IMR-90 (cell line): ENCODE measurements around the gene ATG10. TPM values are rescaled to one million over a fixed set of nuclear protein-coding genes. Genes with fewer than 3 reads are reported as not detected.
A peak's percentile ranks its signal among the peaks of the same experiment; 100 is the strongest.

ENCODE experiments used
- ATAC-seq: fragments of 200-7000 bp; cut with Tn5 transposase; 2 replicates; pipeline ENCODE4 v1.9.1; 2020; ENCODE audit warnings: low read depth, mild to moderate bottlenecking, moderate library complexity
- BruUV-seq: library from RNA; stranded (reverse); fragments of 400-500 nt; replicated peaks from 2 replicates; lab custom pipeline; 2021; lab: Mats Ljungman, UMichigan
- CTCF ChIA-PET: fragments of 300-600 bp; formaldehyde crosslinking; extraction: SDS; loops from one replicate; lab custom pipeline; 2021; ENCODE audit warnings: antibody characterized with exemption; lab: Yijun Ruan, JAX
- POLR2A ChIA-PET: fragments of 300-600 bp; sonication (Branson Sonifier 250); formaldehyde crosslinking; loops from one replicate; lab custom pipeline; 2022; ENCODE audit warnings: antibody characterized with exemption; ENCODE audit not compliant: unreplicated experiment; lab: Charles Lee
- DNase-seq: peaks from one replicate; pipeline ENCODE4 v3.0.0; 2013
- H2AFZ ChIP-seq: replicated peaks from 2 replicates; pipeline ENCODE3; 2013; ENCODE audit warnings: low read length, mild to moderate bottlenecking; ENCODE audit not compliant: poor library complexity
- H2AK5ac ChIP-seq: 2 replicates; pipeline ENCODE4 v1.6.1; 2013; ENCODE audit warnings: low read depth, low read length, inconsistent platforms
- H2AK9ac ChIP-seq: replicated peaks from 2 replicates; pipeline ENCODE3; 2013; ENCODE audit warnings: mild to moderate bottlenecking, low read depth, low read length, moderate library complexity; ENCODE audit not compliant: poor library complexity
- H2BK120ac ChIP-seq: 2 replicates; pipeline ENCODE4 v1.6.1; 2013; ENCODE audit warnings: low read depth, low read length, inconsistent platforms
- H2BK15ac ChIP-seq: 3 replicates; pipeline ENCODE4 v1.6.1; 2013; ENCODE audit warnings: low read depth, low read length, inconsistent platforms
- H2BK20ac ChIP-seq: 2 replicates; pipeline ENCODE4 v1.6.1; 2013; ENCODE audit warnings: low read depth, mild to moderate bottlenecking, inconsistent platforms, low read length, moderate library complexity
- H2BK5ac ChIP-seq: 2 replicates; pipeline ENCODE4 v1.6.1; 2013; ENCODE audit warnings: mild to moderate bottlenecking, low read depth, low read length, inconsistent platforms; ENCODE audit not compliant: poor library complexity, severe bottlenecking
- H3K14ac ChIP-seq: replicated peaks from 2 replicates; pipeline ENCODE4 v1.6.1; 2013; ENCODE audit warnings: low read depth, low read length, inconsistent platforms
- H3K18ac ChIP-seq: 2 replicates; pipeline ENCODE4 v1.6.1; 2013; ENCODE audit warnings: low read depth, low read length, control low read depth
- H3K23ac ChIP-seq: 2 replicates; pipeline ENCODE4 v1.6.1; 2013; ENCODE audit warnings: low read depth, low read length, inconsistent platforms
- H3K27ac ChIP-seq: 2 replicates; pipeline ENCODE4 v1.5.1; 2013; ENCODE audit warnings: mild to moderate bottlenecking, control low read depth, low read length; ENCODE audit not compliant: insufficient read depth
- H3K27me3 ChIP-seq: 2 replicates; pipeline ENCODE4 v1.6.1; 2013; ENCODE audit warnings: low read length; ENCODE audit not compliant: control insufficient read depth, insufficient read depth
- H3K36me3 ChIP-seq: 2 replicates; pipeline ENCODE4 v1.6.1; 2013; ENCODE audit warnings: low read length, mixed read lengths; ENCODE audit not compliant: control insufficient read depth, insufficient read depth
- H3K4ac ChIP-seq: 2 replicates; pipeline ENCODE4 v1.6.1; 2013; ENCODE audit warnings: low read depth, low read length, inconsistent platforms
- H3K4me1 ChIP-seq: 2 replicates; pipeline ENCODE4 v1.6.1; 2013; ENCODE audit warnings: low read length, mixed read lengths; ENCODE audit not compliant: control insufficient read depth, insufficient read depth
- H3K4me2 ChIP-seq: 2 replicates; pipeline ENCODE4 v1.6.1; 2013; ENCODE audit warnings: low read depth, mild to moderate bottlenecking, control low read depth, low read length, moderate library complexity
- H3K4me3 ChIP-seq: 2 replicates; pipeline ENCODE4 v1.5.1; 2013; ENCODE audit warnings: low read depth, mild to moderate bottlenecking, control low read depth, low read length, moderate library complexity; ENCODE audit not compliant: insufficient read depth
- H3K56ac ChIP-seq: 2 replicates; pipeline ENCODE4 v1.6.1; 2013; ENCODE audit warnings: low read length, inconsistent platforms; ENCODE audit not compliant: insufficient read depth; ENCODE audit errors: extremely low read depth
- H3K79me1 ChIP-seq, 2 experiments: 2 replicates each; pipeline ENCODE4 v1.6.1; 2013; ENCODE audit warnings: low read length in 2 of 2, inconsistent platforms in 1 of 2, low read depth in 1 of 2
- H3K9ac ChIP-seq: 2 replicates; pipeline ENCODE4 v1.6.1; 2013; ENCODE audit warnings: low read depth, low read length, control low read depth
- H3K9me1 ChIP-seq: 2 replicates; pipeline ENCODE4 v1.6.1; 2013; ENCODE audit warnings: low read length, inconsistent platforms; ENCODE audit not compliant: insufficient read depth
- H3K9me3 ChIP-seq: 2 replicates; pipeline ENCODE4 v1.6.1; 2013; ENCODE audit warnings: low read length; ENCODE audit not compliant: control insufficient read depth, insufficient read depth
- H4K20me1 ChIP-seq: 2 replicates; pipeline ENCODE4 v1.6.1; 2013; ENCODE audit warnings: low read length, inconsistent platforms; ENCODE audit not compliant: insufficient read depth
- H4K5ac ChIP-seq: 2 replicates; pipeline ENCODE4 v1.6.1; 2013; ENCODE audit warnings: mild to moderate bottlenecking, low read depth, low read length, control low read depth
- H4K8ac ChIP-seq, 2 experiments: 2 replicates each; pipeline ENCODE4 v1.6.1; 2013; ENCODE audit warnings: low read depth in 2 of 2, low read length in 2 of 2, control low read depth in 1 of 2, inconsistent platforms in 1 of 2
- H4K91ac ChIP-seq: 2 replicates; pipeline ENCODE4 v1.6.1; 2013; ENCODE audit warnings: low read depth, low read length, inconsistent platforms; ENCODE audit not compliant: insufficient read depth
- BHLHE40 ChIP-seq: fragments of 150-350 bp; IDR thresholded peaks from 2 replicates; pipeline ENCODE4 v1.6.1; 2016; ENCODE audit warnings: mild to moderate bottlenecking, low read depth, low read length
- CHD1 ChIP-seq: IDR thresholded peaks from 2 replicates; pipeline ENCODE4 v1.6.1; 2012; ENCODE audit warnings: low read depth, low read length, improper control_type of control experiment
- FOS ChIP-seq: fragments of 150-350 bp; IDR thresholded peaks from 2 replicates; pipeline ENCODE4 v1.6.1; 2016; ENCODE audit warnings: low read depth, low read length
- MAFK ChIP-seq: IDR thresholded peaks from 2 replicates; pipeline ENCODE4 v1.6.1; 2012; ENCODE audit warnings: low read depth, low read length, improper control_type of control experiment
- RAD21 ChIP-seq: IDR thresholded peaks from 2 replicates; pipeline ENCODE4 v1.6.1; 2012; ENCODE audit warnings: low read length, improper control_type of control experiment
- SMC3 ChIP-seq: fragments of 150-350 bp; IDR thresholded peaks from 2 replicates; pipeline ENCODE4 v1.6.1; 2016; ENCODE audit warnings: low read depth, mild to moderate bottlenecking, antibody characterized with exemption, low read length, moderate library complexity
- WGBS, 2 experiments: methylation state at CpG; one replicate each; pipeline versions ENCODE4 v1.1.5 to v1.1.7; 2013; ENCODE audit warnings: missing lambda C conversion rate in 2 of 2; ENCODE audit not compliant: insufficient read length in 1 of 2; ENCODE audit errors: extremely low coverage in 2 of 2; 5-methylcytosine and 5-hydroxymethylcytosine counted together
- dilution Hi-C: fragments of 300-500 bp; cut with HindIII; formaldehyde crosslinking; loops from one replicate; pipeline ENCODE4 v1.14.3; 2018; ENCODE audit warnings: low sequenced_read_pairs; ENCODE audit not compliant: unreplicated experiment
- in situ Hi-C: fragments of 300-500 bp; cut with MboI; formaldehyde crosslinking; loops from 3 replicates; pipeline ENCODE4 v1.14.3; 2019; ENCODE audit warnings: low sequenced_read_pairs, inconsistent platforms, mixed read lengths
- intact Hi-C: fragments of 100-400 bp; cut with micrococcal nuclease; formaldehyde crosslinking; loops from 2 replicates; pipeline ENCODE4 v1.10.0; 2022
- polyA plus RNA-seq, 3 experiments: library from polyadenylated mRNA; depleted of rRNA; stranded (reverse); fragments of >200 nt; gene quantifications; 2 replicates each; pipeline ENCODE4 v1.2.3, GENCODE V29; 2012; ENCODE audit warnings: low replicate concordance in 1 of 3
- total RNA-seq: library from RNA; depleted of rRNA; stranded (reverse); fragments of >200 nt; gene quantifications from 2 replicates; pipeline ENCODE4 v1.2.3, GENCODE V29; 2012
- TF ChIP-seq, protein P1 (sequence below): conservative IDR thresholded peaks from 2 replicates; pipeline ENCODE4 v1.5.1; 2012; ENCODE audit warnings: mild to moderate bottlenecking, low read depth, low read length, improper control_type of control experiment

ATG10 gene
- total and polyA plus RNA-seq, 2 of the 4 experiments (the other 2 are of a cell fraction) = 3.4 to 8.1 TPM

- no peak overlapping the region for H3K23ac ChIP-seq
- no peaks in the 10 kb centered on the region for H3K4me1 ChIP-seq
- no peak overlapping the region for H3K4me2 ChIP-seq
- no peak overlapping the region for H3K18ac ChIP-seq
- H3K4me3 ChIP-seq = no peak overlapping the region
- no peak overlapping the region for H2AK9ac ChIP-seq
- no peak overlapping the region for H4K5ac ChIP-seq
- ChIA-PET CTCF (interaction anchor here (0.6 kb wide), 1 partner anchor 10 kb away, joined by 3 read pairs; no protein-coding TSS in a partner anchor), POLR2A (no interaction called here)
- H2BK20ac ChIP-seq = no peak overlapping the region
- no peak overlapping the region for H2AK5ac ChIP-seq
- no peak overlapping the region for H4K91ac ChIP-seq
- H3K79me1 ChIP-seq = no peaks in the 10 kb centered on the region
- in situ Hi-C loops = no loop called here
- ATAC-seq (no peak), DNase-seq (peak; percentile 44)
- no peak overlapping the region for H3K9ac ChIP-seq
- H3K56ac ChIP-seq = no peak overlapping the region
- H2BK5ac ChIP-seq = no peak overlapping the region
- intact Hi-C loops = no loop called here
- no peaks in the 10 kb centered on the region for H3K9me3 ChIP-seq
- no peaks in the 10 kb centered on the region for H3K36me3 ChIP-seq
- H2BK120ac ChIP-seq = no peak overlapping the region
- no peak overlapping the region for H2BK15ac ChIP-seq
- H3K9me1 ChIP-seq = no peaks in the 10 kb centered on the region
- TF ChIP-seq BHLHE40 (no peak), SMC3 (no peak), FOS (no peak), RAD21 (no peak), CHD1 (no peak), MAFK (no peak)
- TF ChIP-seq, protein P1, sequence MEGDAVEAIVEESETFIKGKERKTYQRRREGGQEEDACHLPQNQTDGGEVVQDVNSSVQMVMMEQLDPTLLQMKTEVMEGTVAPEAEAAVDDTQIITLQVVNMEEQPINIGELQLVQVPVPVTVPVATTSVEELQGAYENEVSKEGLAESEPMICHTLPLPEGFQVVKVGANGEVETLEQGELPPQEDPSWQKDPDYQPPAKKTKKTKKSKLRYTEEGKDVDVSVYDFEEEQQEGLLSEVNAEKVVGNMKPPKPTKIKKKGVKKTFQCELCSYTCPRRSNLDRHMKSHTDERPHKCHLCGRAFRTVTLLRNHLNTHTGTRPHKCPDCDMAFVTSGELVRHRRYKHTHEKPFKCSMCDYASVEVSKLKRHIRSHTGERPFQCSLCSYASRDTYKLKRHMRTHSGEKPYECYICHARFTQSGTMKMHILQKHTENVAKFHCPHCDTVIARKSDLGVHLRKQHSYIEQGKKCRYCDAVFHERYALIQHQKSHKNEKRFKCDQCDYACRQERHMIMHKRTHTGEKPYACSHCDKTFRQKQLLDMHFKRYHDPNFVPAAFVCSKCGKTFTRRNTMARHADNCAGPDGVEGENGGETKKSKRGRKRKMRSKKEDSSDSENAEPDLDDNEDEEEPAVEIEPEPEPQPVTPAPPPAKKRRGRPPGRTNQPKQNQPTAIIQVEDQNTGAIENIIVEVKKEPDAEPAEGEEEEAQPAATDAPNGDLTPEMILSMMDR = no peak
- no peak overlapping the region for H3K14ac ChIP-seq
- no peaks in the 10 kb centered on the region for H3K27me3 ChIP-seq
- BruUV-seq = no TSS peak
- no CpG with 5 or more reads among the region's 3 CpGs for WGBS, 2 experiments
- no peak overlapping the region for H2AFZ ChIP-seq
- dilution Hi-C loops = no loop called here
- H3K27ac ChIP-seq = no peak overlapping the region
- H3K4ac ChIP-seq = no peak overlapping the region
- no peak overlapping the region for H4K8ac ChIP-seq
- H4K20me1 ChIP-seq = no peaks in the 10 kb centered on the region
Measured at GRCh38 chr5:81949462-81949861, 22.4 kb upstream of the ATG10 start.
